ENCODE results near the gene KRTAP21-3.

KRTAP21-3 gene

GRCh38 chr21:30668776-30669175 lies 49.8 kb downstream of the KRTAP21-3 start:
- H3K4me3 ChIP-seq (ENCODE audit: low read depth, low read length), result no peak overlapping the region
